HepG2 (cell line): ENCODE results near the gene B4GALT5. TPM values are rescaled to one million over a fixed set of nuclear protein-coding genes. Genes with fewer than 3 reads are reported as not detected.

ENCODE experiments used
- MAFF ChIP-seq: IDR thresholded peaks from 2 replicates; pipeline ENCODE4 v1.6.1; 2011; ENCODE audit warnings: low read depth, low read length, improper control_type of control experiment
- ZBTB1 ChIP-seq: sonication (generic); formaldehyde crosslinking; IDR thresholded peaks from 2 replicates; pipeline ENCODE4 v1.4.0; 2020; ENCODE audit warnings: missing genetic modification reagents, borderline replicate concordance
- ZFP62 ChIP-seq: sonication (generic); formaldehyde crosslinking; IDR thresholded peaks from 2 replicates; pipeline ENCODE4 v1.4.0; 2020; ENCODE audit warnings: missing genetic modification reagents
- ZNF20 ChIP-seq: sonication (generic); formaldehyde crosslinking; IDR thresholded peaks from 2 replicates; pipeline ENCODE4 v1.4.0; 2020; ENCODE audit warnings: mild to moderate bottlenecking, moderate library complexity, missing genetic modification reagents
- ZNF235 ChIP-seq: sonication (generic); formaldehyde crosslinking; IDR thresholded peaks from 2 replicates; pipeline ENCODE4 v1.8.1; 2023; ENCODE audit warnings: mild to moderate bottlenecking, missing genetic modification reagents, borderline replicate concordance
- ZNF296 ChIP-seq: sonication (generic); formaldehyde crosslinking; conservative IDR thresholded peaks from 2 replicates; pipeline ENCODE4 v1.5.0; 2020; ENCODE audit warnings: mild to moderate bottlenecking, missing genetic modification reagents
- ZNF33A ChIP-seq: sonication (generic); formaldehyde crosslinking; IDR thresholded peaks from 2 replicates; pipeline ENCODE4 v1.5.1; 2020; ENCODE audit warnings: missing genetic modification reagents, mild to moderate bottlenecking, moderate library complexity, borderline replicate concordance
- ZNF773 ChIP-seq: sonication (generic); formaldehyde crosslinking; IDR thresholded peaks from 2 replicates; pipeline ENCODE4 v1.4.0; 2020; ENCODE audit warnings: missing genetic modification reagents, borderline replicate concordance
- polyA plus RNA-seq, 8 experiments: library from polyadenylated mRNA; depleted of rRNA in 3 of 8; stranded (reverse) in 7 of 8; unstranded in 1 of 8; fragments of >200 nt; fragmentation: Illumina TruSeq in 4 of 8; extraction: Trizol in 4 of 8; gene quantifications; 2 replicates each; pipeline versions ENCODE4 v1.2.1 to v1.2.3, GENCODE V29; 2011 to 2016; ENCODE audit warnings: low read depth in 4 of 8, missing spikeins in 1 of 8, mixed read lengths in 1 of 8; ENCODE audit not compliant: insufficient read depth in 1 of 8
- total RNA-seq, 5 experiments: library from RNA; depleted of rRNA; stranded (reverse); fragments of >200 nt; fragmentation: Illumina TruSeq; extraction: Trizol; gene quantifications; 2 replicates each; pipeline ENCODE4 v1.2.3, GENCODE V29; 2016; ENCODE audit warnings: low read depth in 1 of 5
- TF ChIP-seq, protein P1 (sequence below): sonication (generic); formaldehyde crosslinking; IDR thresholded peaks from 2 replicates; pipeline ENCODE4 v1.4.0; 2020; ENCODE audit warnings: missing genetic modification reagents
- TF ChIP-seq, protein P2 (sequence below): sonication (generic); formaldehyde crosslinking; IDR thresholded peaks from 2 replicates; pipeline ENCODE4 v1.5.0; 2020; ENCODE audit warnings: mild to moderate bottlenecking, missing genetic modification reagents, borderline replicate concordance
- TF ChIP-seq, protein P3 (sequence below): sonication (generic); formaldehyde crosslinking; IDR thresholded peaks from one replicate; pipeline ENCODE4 v1.5.1; 2020; ENCODE audit warnings: mild to moderate bottlenecking, missing genetic modification reagents; ENCODE audit errors: not compliant biosample characterization

B4GALT5 gene
- total and polyA plus RNA-seq, 2 of the 13 experiments (the other 11 are each of a cell fraction or from before 2014, with no cell fraction given), result 27.3 to 30.9 TPM

DNA sequence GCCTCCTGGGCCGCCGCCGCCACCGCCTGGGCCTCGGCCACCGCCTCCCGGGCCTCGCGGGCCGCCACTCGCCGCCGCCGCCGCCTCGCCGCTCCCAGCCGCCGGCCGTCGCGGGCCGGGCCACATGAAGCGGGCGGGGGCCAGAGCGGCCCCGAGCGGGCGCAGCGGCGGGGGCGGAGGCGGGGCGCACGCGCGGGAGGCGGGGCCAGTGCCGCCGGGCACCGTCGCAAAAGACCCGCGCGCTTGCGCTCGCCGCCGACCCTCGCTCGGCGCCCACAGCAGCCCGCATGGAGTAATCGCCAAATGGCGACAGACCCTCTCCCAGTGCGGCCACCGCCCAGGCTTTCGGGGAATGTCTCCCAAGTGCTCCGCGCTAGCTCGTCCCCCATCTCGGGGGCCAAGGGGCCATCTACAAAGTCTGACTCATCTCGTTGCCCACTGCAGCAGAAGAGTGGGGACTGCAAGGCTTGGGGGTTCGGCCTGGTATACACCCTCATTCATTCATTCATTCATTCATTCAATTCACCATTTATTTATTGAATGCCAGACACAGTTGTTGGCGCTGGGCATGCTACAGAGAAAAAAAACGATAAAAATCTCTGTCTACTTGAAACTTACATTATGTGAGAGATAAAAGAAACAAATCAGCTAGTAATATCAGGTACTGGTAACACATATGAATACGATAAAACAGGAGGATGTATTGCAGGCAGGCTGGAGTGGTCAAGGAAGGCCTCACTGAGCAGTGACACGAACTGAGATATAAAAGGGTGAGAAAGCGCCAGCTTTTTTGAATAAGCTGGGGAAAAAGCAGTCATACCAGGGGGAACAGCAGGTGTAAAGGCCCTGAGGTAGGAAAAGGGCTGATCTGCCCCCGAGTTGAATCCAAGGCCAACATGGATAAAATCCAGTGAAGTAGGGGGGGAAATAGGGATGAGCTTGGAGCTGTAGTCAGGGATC lies at the start of gene B4GALT5 (continued):
- 0 out of 2 replicates have a peak, but pooled peaks have one; percentile 3 for TF ChIP-seq ZNF773 (CRISPR knock-in tag)
- TF ChIP-seq ZNF20 (CRISPR knock-in tag), result no peak
- no peak for TF ChIP-seq ZBTB1
- TF ChIP-seq, protein P1, sequence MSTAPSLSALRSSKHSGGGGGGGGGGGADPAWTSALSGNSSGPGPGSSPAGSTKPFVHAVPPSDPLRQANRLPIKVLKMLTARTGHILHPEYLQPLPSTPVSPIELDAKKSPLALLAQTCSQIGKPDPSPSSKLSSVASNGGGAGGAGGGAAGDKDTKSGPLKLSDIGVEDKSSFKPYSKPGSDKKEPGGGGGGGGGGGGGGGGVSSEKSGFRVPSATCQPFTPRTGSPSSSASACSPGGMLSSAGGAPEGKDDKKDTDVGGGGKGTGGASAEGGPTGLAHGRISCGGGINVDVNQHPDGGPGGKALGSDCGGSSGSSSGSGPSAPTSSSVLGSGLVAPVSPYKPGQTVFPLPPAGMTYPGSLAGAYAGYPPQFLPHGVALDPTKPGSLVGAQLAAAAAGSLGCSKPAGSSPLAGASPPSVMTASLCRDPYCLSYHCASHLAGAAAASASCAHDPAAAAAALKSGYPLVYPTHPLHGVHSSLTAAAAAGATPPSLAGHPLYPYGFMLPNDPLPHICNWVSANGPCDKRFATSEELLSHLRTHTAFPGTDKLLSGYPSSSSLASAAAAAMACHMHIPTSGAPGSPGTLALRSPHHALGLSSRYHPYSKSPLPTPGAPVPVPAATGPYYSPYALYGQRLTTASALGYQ (CRISPR knock-in tag), result 0 out of 2 replicates have a peak, but pooled peaks have one; percentile 28
- TF ChIP-seq MAFF, result no peak
- TF ChIP-seq ZFP62 (CRISPR knock-in tag), result no peak
- TF ChIP-seq, protein P2, sequence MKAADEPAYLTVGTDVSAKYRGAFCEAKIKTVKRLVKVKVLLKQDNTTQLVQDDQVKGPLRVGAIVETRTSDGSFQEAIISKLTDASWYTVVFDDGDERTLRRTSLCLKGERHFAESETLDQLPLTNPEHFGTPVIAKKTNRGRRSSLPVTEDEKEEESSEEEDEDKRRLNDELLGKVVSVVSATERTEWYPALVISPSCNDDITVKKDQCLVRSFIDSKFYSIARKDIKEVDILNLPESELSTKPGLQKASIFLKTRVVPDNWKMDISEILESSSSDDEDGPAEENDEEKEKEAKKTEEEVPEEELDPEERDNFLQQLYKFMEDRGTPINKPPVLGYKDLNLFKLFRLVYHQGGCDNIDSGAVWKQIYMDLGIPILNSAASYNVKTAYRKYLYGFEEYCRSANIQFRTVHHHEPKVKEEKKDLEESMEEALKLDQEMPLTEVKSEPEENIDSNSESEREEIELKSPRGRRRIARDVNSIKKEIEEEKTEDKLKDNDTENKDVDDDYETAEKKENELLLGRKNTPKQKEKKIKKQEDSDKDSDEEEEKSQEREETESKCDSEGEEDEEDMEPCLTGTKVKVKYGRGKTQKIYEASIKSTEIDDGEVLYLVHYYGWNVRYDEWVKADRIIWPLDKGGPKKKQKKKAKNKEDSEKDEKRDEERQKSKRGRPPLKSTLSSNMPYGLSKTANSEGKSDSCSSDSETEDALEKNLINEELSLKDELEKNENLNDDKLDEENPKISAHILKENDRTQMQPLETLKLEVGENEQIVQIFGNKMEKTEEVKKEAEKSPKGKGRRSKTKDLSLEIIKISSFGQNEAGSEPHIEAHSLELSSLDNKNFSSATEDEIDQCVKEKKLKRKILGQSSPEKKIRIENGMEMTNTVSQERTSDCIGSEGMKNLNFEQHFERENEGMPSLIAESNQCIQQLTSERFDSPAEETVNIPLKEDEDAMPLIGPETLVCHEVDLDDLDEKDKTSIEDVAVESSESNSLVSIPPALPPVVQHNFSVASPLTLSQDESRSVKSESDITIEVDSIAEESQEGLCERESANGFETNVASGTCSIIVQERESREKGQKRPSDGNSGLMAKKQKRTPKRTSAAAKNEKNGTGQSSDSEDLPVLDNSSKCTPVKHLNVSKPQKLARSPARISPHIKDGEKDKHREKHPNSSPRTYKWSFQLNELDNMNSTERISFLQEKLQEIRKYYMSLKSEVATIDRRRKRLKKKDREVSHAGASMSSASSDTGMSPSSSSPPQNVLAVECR, result peak; percentile 57; the same call in 1 of the 2 replicates
- no peak for TF ChIP-seq ZNF33A (CRISPR knock-in tag)
- TF ChIP-seq, protein P3, sequence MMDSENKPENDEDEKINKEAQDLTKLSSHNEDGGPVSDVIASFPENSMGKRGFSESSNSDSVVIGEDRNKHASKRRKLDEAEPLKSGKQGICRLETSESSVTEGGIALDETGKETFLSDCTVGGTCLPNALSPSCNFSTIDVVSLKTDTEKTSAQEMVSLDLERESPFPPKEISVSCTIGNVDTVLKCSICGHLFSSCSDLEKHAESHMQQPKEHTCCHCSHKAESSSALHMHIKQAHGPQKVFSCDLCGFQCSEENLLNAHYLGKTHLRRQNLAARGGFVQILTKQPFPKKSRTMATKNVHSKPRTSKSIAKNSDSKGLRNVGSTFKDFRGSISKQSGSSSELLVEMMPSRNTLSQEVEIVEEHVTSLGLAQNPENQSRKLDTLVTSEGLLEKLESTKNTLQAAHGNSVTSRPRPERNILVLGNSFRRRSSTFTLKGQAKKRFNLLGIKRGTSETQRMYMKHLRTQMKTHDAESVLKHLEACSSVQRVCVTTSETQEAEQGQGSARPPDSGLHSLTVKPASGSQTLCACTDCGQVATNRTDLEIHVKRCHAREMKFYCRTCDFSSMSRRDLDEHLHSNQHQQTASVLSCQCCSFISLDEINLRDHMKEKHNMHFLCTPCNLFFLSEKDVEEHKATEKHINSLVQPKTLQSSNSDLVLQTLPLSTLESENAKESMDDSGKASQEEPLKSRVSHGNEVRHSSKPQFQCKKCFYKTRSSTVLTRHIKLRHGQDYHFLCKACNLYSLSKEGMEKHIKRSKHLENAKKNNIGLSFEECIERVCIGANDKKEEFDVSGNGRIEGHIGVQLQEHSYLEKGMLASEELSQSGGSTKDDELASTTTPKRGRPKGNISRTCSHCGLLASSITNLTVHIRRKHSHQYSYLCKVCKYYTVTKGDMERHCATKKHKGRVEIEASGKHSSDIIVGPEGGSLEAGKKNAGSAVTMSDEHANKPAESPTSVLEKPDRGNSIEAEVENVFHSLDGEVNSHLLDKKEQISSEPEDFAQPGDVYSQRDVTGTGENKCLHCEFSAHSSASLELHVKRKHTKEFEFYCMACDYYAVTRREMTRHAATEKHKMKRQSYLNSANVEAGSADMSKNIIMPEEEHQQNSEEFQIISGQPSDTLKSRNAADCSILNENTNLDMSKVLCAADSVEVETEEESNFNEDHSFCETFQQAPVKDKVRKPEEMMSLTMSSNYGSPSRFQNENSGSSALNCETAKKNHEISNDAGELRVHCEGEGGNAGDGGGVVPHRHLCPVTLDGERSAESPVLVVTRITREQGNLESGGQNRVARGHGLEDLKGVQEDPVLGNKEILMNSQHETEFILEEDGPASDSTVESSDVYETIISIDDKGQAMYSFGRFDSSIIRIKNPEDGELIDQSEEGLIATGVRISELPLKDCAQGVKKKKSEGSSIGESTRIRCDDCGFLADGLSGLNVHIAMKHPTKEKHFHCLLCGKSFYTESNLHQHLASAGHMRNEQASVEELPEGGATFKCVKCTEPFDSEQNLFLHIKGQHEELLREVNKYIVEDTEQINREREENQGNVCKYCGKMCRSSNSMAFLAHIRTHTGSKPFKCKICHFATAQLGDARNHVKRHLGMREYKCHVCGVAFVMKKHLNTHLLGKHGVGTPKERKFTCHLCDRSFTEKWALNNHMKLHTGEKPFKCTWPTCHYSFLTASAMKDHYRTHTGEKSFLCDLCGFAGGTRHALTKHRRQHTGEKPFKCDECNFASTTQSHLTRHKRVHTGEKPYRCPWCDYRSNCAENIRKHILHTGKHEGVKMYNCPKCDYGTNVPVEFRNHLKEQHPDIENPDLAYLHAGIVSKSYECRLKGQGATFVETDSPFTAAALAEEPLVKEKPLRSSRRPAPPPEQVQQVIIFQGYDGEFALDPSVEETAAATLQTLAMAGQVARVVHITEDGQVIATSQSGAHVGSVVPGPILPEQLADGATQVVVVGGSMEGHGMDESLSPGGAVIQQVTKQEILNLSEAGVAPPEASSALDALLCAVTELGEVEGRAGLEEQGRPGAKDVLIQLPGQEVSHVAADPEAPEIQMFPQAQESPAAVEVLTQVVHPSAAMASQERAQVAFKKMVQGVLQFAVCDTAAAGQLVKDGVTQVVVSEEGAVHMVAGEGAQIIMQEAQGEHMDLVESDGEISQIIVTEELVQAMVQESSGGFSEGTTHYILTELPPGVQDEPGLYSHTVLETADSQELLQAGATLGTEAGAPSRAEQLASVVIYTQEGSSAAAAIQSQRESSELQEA (CRISPR knock-in tag), result no peak
- no peak for TF ChIP-seq ZNF235
- TF ChIP-seq ZNF296 (CRISPR knock-in tag), result no peak
